ENCODE data around the gene MSL1.

The MSL1 gene

GRCh38 chr17:40179923-40180659 is 58.3 kb downstream of the MSL1 start:
- peak; percentile 13 for DNase-seq

DNA sequence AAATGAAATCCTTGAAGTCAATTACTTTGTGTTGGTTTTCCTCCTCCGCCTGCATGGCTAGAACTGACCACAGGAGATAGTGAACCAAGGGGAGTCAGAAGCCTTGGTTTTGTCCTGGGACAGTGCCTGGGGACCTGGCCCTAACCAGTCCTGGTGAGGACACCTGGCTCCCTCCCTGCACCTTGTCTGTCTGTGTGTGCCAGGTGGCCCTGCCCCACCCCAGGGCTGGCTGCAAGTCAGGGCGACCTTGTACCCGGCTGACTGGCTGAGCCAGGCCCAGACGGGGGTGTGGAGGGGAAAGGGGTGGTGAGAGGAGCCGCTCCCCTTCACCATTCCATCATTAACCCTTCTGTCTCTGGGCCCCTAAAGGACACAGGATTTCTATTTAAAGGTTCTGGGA is 58.9 kb downstream of the MSL1 start:
- DNase-seq: no peak

DNA sequence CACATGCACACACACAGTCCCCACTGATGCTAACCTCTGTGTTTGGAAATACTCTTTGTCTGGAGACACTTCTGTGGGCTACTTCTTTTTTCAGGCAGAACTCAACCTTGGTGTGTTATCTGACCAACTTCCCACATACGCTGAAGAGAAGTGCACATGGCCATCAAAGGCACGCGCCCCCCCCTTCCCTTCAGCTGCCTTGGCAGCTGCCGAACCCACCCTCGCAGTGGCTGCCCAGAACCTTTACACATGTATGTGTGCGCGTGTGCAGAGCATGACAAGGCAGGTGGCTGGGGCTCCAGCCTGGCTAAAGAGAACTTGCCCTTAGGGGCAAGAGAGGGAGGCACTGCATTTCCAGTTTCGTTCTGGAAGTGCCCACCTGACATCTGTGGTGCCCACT is 59.4 kb downstream of the MSL1 start:
- DNase-seq: no peak

GRCh38 chr17:40182606-40183005 is 60.8 kb downstream of the MSL1 start:
- no peak for DNase-seq
